Body of pancreas (tissue), 4 donors: ENCODE data around the gene BBOF1. TPM values are rescaled to one million over a fixed set of nuclear protein-coding genes. Genes with fewer than 3 reads are reported as not detected.

Experiments used
- ATAC-seq: fragments of 150-250 bp; one replicate; pipeline ENCODE4 v1.9.1; 2016
- DNase-seq, 4 donors: peaks; one replicate each; pipeline ENCODE4 v3.0.0-alpha.2; 2019
- H3K27ac ChIP-seq, 4 donors: fragments of 200-600 bp; sonication (generic); 1 replicate in 3 of 4; 2 replicates in 1 of 4; pipeline versions ENCODE4 v1.5.1 to v1.6.1; 2016 to 2019; ENCODE audit warnings: mild to moderate bottlenecking in 1 of 4, mixed read lengths in 1 of 4, moderate library complexity in 1 of 4
- H3K27me3 ChIP-seq, 2 donors: fragments of 200-600 bp; sonication (generic); one replicate each; pipeline ENCODE4 v1.6.0; 2016; ENCODE audit warnings: mild to moderate bottlenecking in 1 of 2
- H3K36me3 ChIP-seq, 2 donors: fragments of 200-600 bp; sonication (generic); replicated peaks in 1 of 2; 2 replicates each; pipeline ENCODE4 v1.5.1; 2016; ENCODE audit warnings: low read depth in 2 of 2; ENCODE audit not compliant: insufficient read depth in 1 of 2
- H3K4me1 ChIP-seq: fragments of 200-600 bp; sonication (generic); one replicate; pipeline ENCODE4 v1.6.0; 2016
- H3K4me3 ChIP-seq, 2 donors: fragments of 200-600 bp; sonication (generic); 1 replicate in 1 of 2; 2 replicates in 1 of 2; pipeline ENCODE4 v1.5.1; 2016 to 2019
- H3K9me3 ChIP-seq, 3 donors: fragments of 200-600 bp; sonication (generic); 1 replicate in 2 of 3; 2 replicates in 1 of 3; pipeline ENCODE4 v1.5.1; 2016
- CTCF ChIP-seq, 7 experiments: fragments of 450-650 bp in 4 of 7; fragments of 200-600 bp in 3 of 7; sonication (generic) in 3 of 7; IDR thresholded peaks; one replicate each; pipeline ENCODE4 v1.5.1; 2016 to 2019; ENCODE audit warnings: antibody characterized with exemption in 7 of 7
- POLR2A ChIP-seq, 3 donors: fragments of 450-650 bp; IDR thresholded peaks; one replicate each; pipeline ENCODE4 v1.6.1; 2016; ENCODE audit warnings: antibody characterized with exemption in 3 of 3, mild to moderate bottlenecking in 2 of 3
- whole genome bisulfite sequencing, 2 donors: methylation state at CpG; one replicate each; pipeline ENCODE4 v1.1.5; 2017; 5-methylcytosine and 5-hydroxymethylcytosine counted together
- intact Hi-C: fragments of 100-400 bp; cut with DNase I; formaldehyde crosslinking; loops from one replicate; pipeline ENCODE4 v1.15.1; 2023
- total RNA-seq, 2 donors: library from RNA; depleted of rRNA; stranded (reverse); fragments of >200 nt; gene quantifications; one replicate each; pipeline ENCODE4 v1.1.0, GENCODE V29; 2016

Gene BBOF1
- total RNA-seq, 2 donors from 2014 or later = 1.6 to 2.9 TPM

DNA sequence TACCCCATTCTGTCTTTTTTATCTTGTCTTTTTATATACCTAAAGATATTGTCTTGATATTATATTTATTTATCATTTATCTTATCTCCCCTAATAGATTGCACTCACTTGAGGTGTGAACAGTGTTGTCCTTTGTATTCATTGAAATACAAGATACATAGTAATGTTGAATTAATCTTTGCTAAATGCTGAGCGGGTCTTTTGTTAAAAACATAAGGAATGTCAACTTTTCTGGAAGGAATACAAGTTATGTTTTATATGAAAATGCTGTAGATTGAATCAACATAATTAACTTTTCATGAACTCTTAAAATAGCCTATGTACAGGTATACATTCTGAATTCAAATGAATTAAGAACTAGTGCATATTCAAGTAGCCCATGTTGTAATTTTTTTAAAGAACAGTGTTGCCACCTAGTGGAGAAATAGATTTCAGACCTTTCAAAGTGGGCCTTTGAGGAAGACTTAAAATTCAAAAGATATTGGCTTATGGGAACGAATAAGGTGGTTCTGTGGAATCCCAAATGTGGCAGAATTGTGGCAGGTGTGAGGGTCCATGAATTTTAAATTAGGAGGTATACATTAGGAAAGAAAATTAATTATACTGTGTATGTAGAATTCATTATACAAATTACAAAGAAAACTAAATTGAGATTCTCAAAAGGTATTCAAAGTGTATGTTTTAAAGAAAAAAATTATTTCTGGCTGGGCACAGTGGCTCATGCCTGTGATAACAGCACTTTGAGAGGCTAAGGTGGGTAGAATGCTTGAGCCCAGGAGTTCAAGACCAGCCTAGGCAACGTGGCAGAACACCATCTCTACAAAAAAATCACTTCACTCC, 19.1 kb downstream of the BBOF1 start:
- no peaks in the 10 kb centered on the region for H3K9me3 ChIP-seq
- no peak overlapping the region for H3K4me3 ChIP-seq
- ATAC-seq (peak; percentile 48), DNase-seq (peak in 1 of 4 donors; percentile 21)
- WGBS, 2 donors = 65 to 69% methylated on average over 3 of the region's 3 CpGs
- H3K27me3 ChIP-seq = no peaks in the 10 kb centered on the region
- intact Hi-C loops = loop anchor here (10.0 kb wide), 1 partner anchor 313 kb away; no protein-coding TSS in a partner anchor
- no peak overlapping the region for H3K27ac ChIP-seq
- H3K36me3 ChIP-seq = no peaks in the 10 kb centered on the region
- TF ChIP-seq CTCF (IDR thresholded peaks at IDR 0.05) (peak; percentile 28 to 71 (median 64)), POLR2A (IDR thresholded peaks at IDR 0.05) (no peak)
- H3K4me1 ChIP-seq = no peaks in the 10 kb centered on the region

DNA sequence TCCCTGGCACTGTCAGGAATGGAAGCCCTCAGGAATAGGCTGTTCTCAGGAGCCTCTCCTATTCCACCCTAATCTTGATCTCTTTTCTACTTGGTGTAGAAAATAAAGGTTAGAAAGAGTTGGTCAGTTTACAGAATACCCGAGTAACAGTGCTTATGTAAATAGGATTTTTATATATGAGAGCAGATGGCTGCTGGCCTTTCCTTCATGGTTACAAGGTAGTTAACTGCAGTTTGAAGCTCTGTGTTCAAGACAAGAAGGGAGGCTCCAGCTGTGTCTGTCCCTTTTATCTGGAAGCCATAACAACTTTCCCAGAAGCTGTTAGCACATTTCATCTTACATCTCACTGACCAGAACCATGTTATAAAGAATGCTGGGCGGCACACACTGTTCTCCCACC, 23.1 kb downstream of the BBOF1 start:
- H3K9me3 ChIP-seq = no peaks in the 10 kb centered on the region
- intact Hi-C loops = no loop called here
- TF ChIP-seq POLR2A (IDR thresholded peaks at IDR 0.05) = no peak
- TF ChIP-seq CTCF (IDR thresholded peaks at IDR 0.05) = no peak
- 60 to 75% methylated on average over 2 of the region's 2 CpGs for WGBS, 2 donors
- H3K27ac ChIP-seq = no peak overlapping the region
- H3K4me1 ChIP-seq = no peaks in the 10 kb centered on the region
- H3K4me3 ChIP-seq = no peak overlapping the region
- DNase-seq = no peak
- no peak for ATAC-seq
- no peaks in the 10 kb centered on the region for H3K27me3 ChIP-seq
- H3K36me3 ChIP-seq = no peaks in the 10 kb centered on the region

- DNase-seq = no peak
- no peak overlapping the region for H3K4me3 ChIP-seq
- no peak for TF ChIP-seq CTCF (IDR thresholded peaks at IDR 0.05)
- no peak for TF ChIP-seq POLR2A (IDR thresholded peaks at IDR 0.05)
- H3K27ac ChIP-seq = no peak overlapping the region
- H3K4me1 ChIP-seq = no peaks in the 10 kb centered on the region
- 92 to 100% methylated on average over 4 of the region's 4 CpGs for WGBS, 2 donors
- H3K27me3 ChIP-seq = no peaks in the 10 kb centered on the region
- no peak for ATAC-seq
- no peaks in the 10 kb centered on the region for H3K9me3 ChIP-seq
- H3K36me3 ChIP-seq = no peaks in the 10 kb centered on the region
- intact Hi-C loops = no loop called here
Observed at GRCh38 chr14:74045522-74045921, 26.4 kb downstream of the BBOF1 start.

DNA sequence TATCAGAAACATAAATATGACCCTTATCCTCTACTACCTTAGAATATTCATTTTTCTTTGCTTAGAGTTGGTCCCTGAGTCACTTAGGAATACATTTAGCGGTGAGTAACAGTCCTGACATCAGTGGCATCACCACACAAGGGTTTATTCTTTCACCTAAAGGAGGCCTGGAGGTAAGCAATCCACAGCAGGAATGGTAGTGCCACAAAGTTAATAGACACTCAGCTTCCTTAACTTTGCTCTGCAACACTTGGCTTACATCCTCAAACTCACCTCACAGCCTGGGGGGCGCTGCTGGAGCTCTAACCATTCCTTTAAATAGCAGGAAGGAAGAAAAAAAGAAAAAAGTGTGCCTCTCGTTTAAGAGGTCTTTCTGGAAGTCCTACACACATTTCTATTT, 29.1 kb downstream of the BBOF1 start:
- Histone ChIP-seq H3K4me1 (no peaks in the 10 kb centered on the region), H3K4me3 (no peak overlapping the region), H3K36me3 (no peaks in the 10 kb centered on the region), H3K27ac (no peak overlapping the region), H3K27me3 (no peaks in the 10 kb centered on the region), H3K9me3 (no peaks in the 10 kb centered on the region)
- TF ChIP-seq POLR2A (IDR thresholded peaks at IDR 0.05) (no peak), CTCF (IDR thresholded peaks at IDR 0.05) (no peak)
- no peak for DNase-seq
- no peak for ATAC-seq
- intact Hi-C loops = no loop called here
- 62 to 77% methylated on average over 3 of the region's 3 CpGs for WGBS, 2 donors
